ENCODE measurements around the gene CD109.

CD109 gene

DNA sequence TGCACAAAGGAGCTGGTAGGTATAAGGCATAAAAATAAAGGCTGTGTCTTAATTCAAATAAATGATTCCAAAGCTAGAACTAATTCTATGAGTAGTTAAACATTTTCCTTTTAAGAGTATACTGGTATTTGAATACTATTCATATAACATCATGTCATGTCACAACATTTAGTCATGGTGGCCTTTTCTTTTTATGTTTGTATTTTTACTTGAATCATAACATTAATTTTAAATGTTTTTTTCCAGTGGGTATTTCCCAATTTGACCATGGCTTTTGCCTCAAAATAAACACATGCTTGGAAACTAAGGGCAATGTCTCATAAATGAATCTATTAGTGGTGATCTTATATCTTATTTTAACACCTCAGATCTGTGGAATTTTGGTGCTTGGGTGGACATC lies 177.1 kb downstream of the CD109 start:
- DNase-seq = no peak
